ENCODE results near the gene SP140L.
A peak's percentile ranks its signal among the peaks of the same experiment; 100 is the strongest.
"Not testable (repeated sequence)": the region's sequence is repeated elsewhere in the genome, so short reads cannot be mapped to it uniquely, and the experiment has no call there.

Gene SP140L

DNA sequence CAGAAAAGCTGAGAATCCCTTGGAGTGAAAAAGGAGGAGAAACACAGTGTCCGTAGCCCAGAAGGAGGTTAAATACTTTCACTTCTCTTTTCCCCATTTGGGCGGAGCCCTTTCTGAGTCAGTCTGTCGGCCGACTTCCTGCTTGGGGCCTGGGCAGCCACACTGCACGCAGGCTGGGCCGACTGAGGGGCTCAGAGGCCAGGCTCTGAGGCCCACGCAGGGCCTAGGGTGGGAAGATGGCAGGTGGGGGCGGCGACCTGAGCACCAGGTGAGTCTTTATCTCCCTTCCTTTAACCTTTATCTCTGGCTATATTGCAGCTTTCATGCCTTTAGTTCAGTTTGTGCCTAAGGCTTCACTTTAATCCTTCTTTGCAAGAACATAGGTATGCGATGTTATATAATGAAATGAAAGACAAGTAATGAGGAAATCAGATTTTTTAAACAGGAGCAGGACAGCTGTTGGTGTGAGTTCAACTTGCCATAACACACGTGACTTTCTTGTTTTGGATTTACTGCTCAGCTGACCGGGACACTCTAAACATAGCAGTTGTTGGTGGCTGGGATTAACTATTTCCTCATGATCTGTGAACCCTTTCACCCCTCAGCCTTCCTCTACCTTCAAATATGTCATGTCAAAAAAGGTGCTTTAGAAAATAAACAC lies 89.2 kb downstream of the SP140L start, which contains the start of gene SP100:
Gene SP100, plus strand, starts transcription at position 141 of the 661 bp plus-strand sequence. Its CDS starts 96 bp downstream, at position 237.
- H3K4me3 Mint-ChIP-seq, result peak within 1 kb of the TSS; percentile 86
- H3K4me1 Mint-ChIP-seq, result peaks cover 75% of the 10 kb centered on the region
- peak within 1 kb of the TSS; percentile 97 for H3K27ac Mint-ChIP-seq
- DNase-seq (ENCODE audit: low spot score in 2 of 2) (peak; percentile 50 to 84), ATAC-seq (peak; percentile 89)
- peaks cover 42% of the 10 kb centered on the region for H3K36me3 Mint-ChIP-seq
- H3K9me3 Mint-ChIP-seq, result no peaks in the 10 kb centered on the region

DNA sequence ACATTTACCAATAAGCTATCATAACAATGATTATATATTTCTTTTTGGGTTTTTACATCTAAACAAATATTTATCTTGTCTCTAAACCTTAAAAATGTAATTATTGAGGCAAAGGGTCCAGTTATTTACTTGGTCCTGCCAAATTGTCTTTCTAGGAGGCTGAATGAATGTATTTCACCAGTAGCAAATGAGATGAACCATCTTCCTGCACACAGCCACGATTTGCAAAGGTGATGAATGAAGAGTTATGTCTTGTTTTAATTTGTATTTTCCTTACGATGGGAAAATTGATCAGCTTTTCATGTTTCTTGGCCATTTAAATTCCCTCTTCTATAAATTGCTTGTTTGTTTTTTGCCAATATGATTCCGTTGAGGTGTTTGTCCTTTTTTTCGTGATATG lies 90.4 kb downstream of the SP140L start:
- peaks cover 78% of the 10 kb centered on the region for H3K4me1 Mint-ChIP-seq
- H3K4me3 Mint-ChIP-seq, result peak overlapping the region; percentile 86
- ATAC-seq (no peak), DNase-seq (ENCODE audit: low spot score in 2 of 2) (no peak)
- peaks cover 49% of the 10 kb centered on the region for H3K36me3 Mint-ChIP-seq
- peak overlapping the region; percentile 29 for H3K27ac Mint-ChIP-seq
- H3K9me3 Mint-ChIP-seq, result no peaks in the 10 kb centered on the region

DNA sequence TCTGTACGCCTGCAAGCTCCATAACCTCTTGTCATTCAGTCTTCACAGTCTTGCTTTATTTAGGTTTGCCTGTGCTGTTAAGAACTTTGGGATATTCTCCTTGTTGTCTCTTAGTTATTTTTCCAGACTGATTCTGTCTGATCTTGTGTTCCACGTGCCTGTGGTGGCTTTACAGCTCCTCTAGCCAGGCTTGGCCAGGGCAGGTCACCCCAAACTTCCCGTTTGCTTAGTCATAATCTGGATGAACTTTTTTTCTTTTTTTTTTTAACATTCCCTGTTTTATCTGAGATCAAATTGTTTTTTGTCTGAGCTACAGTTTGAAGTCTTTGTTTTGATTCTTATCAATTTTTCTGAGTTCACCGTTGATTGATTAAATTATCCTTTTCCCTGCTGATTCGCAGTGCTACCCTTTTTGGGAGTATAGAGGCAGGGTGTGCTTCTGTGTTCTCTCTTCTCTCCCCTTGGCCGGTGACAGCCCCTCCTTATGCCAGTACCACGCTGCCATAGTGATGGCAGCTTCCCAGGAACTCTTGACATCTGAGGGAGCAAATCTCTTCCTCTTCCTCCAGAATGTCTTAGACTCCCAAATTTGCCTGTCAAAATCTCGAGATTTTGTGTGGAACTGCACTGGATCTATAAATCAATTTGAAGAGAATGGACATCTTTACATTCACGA lies 91.5 kb downstream of the SP140L start:
- no peak for DNase-seq (ENCODE audit: low spot score in 2 of 2)
- Mint-ChIP-seq H3K4me3 (peak overlapping the region; percentile 86), H3K9me3 (no peaks in the 10 kb centered on the region), H3K36me3 (peaks cover 54% of the 10 kb centered on the region), H3K27ac (peak overlapping the region; percentile 88), H3K4me1 (peaks cover 76% of the 10 kb centered on the region)
- no peak for ATAC-seq

DNA sequence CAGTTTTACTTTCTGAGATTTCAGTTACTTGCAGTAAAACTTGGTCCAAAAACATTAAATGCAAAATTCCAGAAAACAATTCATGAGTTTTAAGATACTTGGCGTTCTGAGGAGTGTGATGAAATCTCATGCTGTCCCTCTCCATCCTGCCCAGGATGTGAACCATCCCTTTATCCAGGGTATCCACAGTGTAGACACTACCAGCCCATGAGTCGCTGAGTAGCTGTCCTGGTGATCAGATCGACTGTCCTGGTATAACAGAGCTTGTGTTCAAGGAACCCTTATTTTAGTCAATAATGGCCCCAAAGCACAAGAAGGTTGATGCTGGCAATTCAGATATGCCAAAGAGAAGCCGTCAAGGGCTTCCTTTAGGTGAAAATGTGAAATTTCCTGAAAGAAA lies 92.2 kb downstream of the SP140L start:
- Mint-ChIP-seq H3K27ac (peak overlapping the region; percentile 88), H3K9me3 (no peaks in the 10 kb centered on the region), H3K4me1 (peaks cover 78% of the 10 kb centered on the region), H3K36me3 (peaks cover 61% of the 10 kb centered on the region), H3K4me3 (peak overlapping the region; percentile 86)
- ATAC-seq (no peak), DNase-seq (ENCODE audit: low spot score in 2 of 2) (no peak)

DNA sequence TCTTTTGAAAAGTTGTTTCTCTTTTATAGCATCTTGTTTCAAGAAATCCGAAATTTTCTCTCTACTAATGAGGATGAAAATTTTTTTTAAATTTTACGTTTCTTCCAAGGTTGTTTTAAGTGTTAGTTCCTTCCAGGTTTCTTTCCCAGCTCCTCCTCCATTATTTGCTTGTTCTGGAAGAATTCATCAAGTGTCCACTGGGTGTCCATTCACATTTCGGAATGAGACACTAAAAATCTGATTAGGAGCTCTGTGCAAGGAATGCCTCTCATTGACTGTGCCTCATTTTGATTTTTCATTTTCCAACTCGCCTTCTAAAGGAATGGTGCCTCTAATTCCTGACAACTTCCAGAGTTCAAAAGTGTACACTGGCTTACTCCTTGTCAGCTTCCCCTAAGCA lies 95.2 kb downstream of the SP140L start:
- peak overlapping the region; percentile 44 for H3K27ac Mint-ChIP-seq

DNA sequence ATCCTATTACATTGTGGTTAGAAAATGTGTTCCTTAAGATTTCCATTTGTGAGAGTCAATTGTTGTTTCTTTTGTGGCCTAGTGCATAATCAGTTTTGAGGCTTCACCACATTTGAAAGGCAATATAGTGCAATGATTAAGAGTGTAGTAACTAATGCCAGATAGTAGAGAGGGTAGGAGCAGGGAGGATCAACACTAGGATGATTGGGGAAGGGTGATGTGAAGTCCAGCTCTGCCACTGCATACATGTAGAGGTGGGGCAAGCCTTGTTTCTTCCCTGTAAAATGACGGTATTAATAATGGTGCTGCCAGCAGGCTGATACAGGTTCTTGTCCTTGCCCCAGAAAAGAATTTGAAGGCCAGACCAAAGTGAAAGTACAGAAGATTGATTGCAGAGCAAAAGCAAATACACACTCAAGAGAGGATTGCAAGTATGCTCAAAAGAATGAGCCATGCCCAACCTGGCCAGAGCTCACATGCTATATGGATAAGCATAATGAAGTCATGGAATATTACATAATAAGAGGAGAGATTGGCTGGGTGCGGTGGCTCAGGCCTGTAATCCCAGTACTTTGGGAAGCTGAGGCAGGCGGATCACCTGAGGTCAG lies 97.0 kb downstream of the SP140L start:
- Mint-ChIP-seq H3K27ac (peak overlapping the region; percentile 50), H3K4me3 (peak overlapping the region; percentile 41), H3K4me1 (peaks cover 83% of the 10 kb centered on the region), H3K36me3 (peaks cover 79% of the 10 kb centered on the region), H3K9me3 (peaks cover 3% of the 10 kb centered on the region)
- DNase-seq (ENCODE audit: low spot score in 2 of 2) (no peak), ATAC-seq (no peak)

More for the DNA sequence above, 95.2 kb downstream of the SP140L start:
- DNase-seq (ENCODE audit: low spot score in 2 of 2), result no peak
- Mint-ChIP-seq H3K36me3 (peaks cover 75% of the 10 kb centered on the region), H3K9me3 (no peaks in the 10 kb centered on the region), H3K4me1 (peaks cover 85% of the 10 kb centered on the region), H3K4me3 (peak overlapping the region; percentile 0)
- no peak for ATAC-seq

DNA sequence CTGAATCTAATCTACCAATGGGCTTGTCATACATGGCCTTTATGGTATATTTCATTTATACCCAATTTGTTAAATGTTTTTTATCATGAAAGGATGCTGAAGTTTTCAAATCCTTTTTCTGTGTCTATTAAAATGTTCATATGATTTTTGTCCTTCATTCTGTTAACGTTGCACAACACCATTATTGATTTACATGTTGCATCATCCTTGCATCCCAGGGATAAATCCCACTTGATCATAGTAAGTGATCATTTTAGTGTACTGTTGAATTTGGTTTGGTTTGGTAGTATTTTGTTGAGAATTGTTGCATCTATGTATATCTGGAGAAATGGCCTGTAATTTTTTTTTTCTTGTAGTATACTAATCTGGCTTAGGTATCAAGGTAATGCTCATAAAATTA lies 98.4 kb downstream of the SP140L start:
- Mint-ChIP-seq H3K27ac (peak overlapping the region; percentile 71), H3K36me3 (peaks cover 83% of the 10 kb centered on the region), H3K4me1 (peaks cover 81% of the 10 kb centered on the region), H3K4me3 (peak overlapping the region; percentile 5), H3K9me3 (peaks cover 8% of the 10 kb centered on the region)
- ATAC-seq (no peak), DNase-seq (ENCODE audit: low spot score in 2 of 2) (no peak)

DNA sequence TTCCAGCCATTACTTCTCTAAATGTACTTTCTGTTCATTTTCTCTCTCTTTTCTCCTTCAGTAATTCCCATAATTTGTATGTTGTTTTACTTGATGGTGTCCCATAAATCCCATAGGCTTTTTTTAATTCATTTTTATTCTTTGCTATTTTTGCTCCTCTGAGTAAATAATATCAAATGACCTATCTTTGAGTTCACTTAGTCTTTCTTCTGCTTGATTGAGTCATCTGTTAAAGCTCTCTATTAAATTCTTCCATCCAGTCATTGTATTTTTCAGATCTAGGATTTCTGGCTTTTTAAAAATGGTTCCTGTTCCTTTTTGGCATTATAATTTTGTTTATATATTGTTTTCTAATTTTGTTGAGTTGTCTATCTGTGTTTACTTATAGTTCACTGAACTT lies 102.5 kb downstream of the SP140L start:
- H3K36me3 Mint-ChIP-seq, result peaks cover 62% of the 10 kb centered on the region
- no peak overlapping the region for H3K27ac Mint-ChIP-seq
- peaks cover 8% of the 10 kb centered on the region for H3K9me3 Mint-ChIP-seq
- ATAC-seq (no peak), DNase-seq (ENCODE audit: low spot score in 2 of 2) (no peak)
- no peak overlapping the region for H3K4me3 Mint-ChIP-seq
- peaks cover 68% of the 10 kb centered on the region for H3K4me1 Mint-ChIP-seq

DNA sequence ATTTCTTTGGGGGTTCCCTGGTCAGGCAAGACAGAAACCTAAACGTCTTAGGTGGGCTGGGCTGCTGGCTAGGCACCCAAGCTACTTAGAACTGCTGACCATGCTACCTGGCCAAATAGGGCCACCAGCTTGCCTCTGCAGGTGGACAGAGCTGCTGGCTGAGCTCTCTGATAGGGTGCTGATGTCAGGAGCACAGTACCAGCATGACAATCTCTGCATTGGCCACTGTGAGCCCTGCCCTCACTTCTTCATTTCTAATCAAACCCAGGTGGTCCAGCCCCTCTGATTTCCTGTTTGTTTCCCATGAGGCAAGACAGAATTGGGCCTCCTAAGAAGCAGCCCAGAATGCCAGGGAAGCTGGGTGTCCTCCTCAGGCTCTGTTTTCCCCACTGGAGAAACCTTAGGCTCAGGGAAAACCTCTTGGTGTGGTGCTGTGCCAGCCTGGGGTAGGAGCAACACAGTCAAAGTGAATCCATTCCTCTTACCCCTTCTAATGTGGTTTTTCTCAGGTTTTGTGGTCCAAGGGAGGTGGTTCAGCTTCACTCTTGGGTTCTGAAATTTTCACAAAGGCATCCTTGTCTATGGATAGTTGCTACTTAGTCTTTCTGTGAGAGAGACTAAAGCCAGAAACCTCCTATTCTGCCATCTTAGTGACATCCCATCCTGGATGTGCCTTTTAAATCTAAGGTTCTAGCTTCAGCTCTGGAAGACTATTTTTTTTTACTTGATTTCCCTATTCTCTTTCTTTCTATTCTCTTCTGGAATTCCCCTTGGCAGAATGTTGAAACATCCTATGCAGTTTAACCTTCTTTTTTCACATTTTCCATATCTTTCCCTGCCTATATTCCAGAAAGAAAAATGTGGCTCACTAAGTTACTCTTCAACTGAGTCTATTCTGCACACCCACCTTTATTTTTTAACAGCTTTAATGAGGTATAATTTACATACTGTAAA lies 104.2 kb downstream of the SP140L start:
- Mint-ChIP-seq H3K9me3 (peaks cover 8% of the 10 kb centered on the region), H3K36me3 (peaks cover 52% of the 10 kb centered on the region), H3K4me1 (peaks cover 66% of the 10 kb centered on the region), H3K4me3 (peak overlapping the region; percentile 23), H3K27ac (peak overlapping the region; percentile 77)
- no peak for DNase-seq (ENCODE audit: low spot score in 2 of 2)
- ATAC-seq, result peak; percentile 63

DNA sequence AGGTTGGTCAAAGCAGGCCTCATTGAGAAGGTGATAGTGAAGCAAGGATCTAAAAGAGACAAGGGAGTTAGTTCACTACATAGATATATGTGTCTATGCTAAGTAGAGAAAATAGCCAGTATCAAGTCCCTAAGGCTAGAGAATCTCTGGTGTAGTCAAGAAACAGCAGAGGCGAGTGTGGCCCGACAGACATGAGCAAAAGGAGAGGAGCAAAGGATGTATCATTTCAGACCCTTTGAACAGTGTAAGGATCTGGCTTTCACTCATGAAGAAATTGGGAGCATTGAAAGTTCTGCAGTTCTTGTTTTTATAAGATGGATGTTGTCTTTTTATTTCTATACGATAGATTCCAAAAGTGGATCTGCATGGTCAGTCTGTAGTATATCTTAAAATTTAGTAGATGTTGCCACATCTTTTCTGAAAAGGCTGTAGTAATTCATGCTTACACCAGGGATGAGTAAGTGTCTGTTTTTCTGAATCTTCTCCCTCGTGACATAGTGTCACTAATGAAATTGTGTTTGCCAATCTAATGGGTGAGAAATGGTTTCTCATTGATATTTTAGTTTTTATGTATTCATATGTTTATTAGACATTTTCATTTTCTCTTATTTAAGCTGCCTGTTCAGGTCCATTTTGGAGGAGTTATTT lies 107.8 kb downstream of the SP140L start:
- peaks cover 50% of the 10 kb centered on the region for H3K36me3 Mint-ChIP-seq
- ATAC-seq (peak; percentile 61), DNase-seq (ENCODE audit: low spot score in 2 of 2) (no peak)
- peaks cover 3% of the 10 kb centered on the region for H3K9me3 Mint-ChIP-seq
- peak overlapping the region; percentile 27 for H3K27ac Mint-ChIP-seq
- H3K4me3 Mint-ChIP-seq, result no peak overlapping the region
- H3K4me1 Mint-ChIP-seq, result peaks cover 52% of the 10 kb centered on the region

DNA sequence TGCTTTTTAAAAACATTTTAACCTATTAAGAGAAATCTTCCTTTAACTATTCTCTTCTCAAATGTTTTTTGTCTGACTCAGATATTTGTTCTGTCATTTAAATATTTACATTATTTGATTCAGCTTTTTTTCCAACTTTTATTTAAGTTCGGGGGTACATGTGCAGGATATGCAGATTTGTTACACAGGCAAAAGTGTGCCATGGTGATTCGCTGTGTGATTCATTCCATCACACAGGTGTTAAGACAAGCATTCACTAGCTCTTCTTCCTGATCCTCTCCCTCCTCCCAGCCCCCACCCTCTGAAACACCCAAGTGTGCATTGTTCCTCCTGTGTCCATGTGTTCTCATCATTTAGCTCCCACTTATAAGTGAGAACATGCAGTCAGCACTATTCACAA lies 108.4 kb downstream of the SP140L start:
- H3K27ac Mint-ChIP-seq, result peak overlapping the region; percentile 27
- H3K9me3 Mint-ChIP-seq, result peaks cover 3% of the 10 kb centered on the region
- peaks cover 48% of the 10 kb centered on the region for H3K4me1 Mint-ChIP-seq
- no peak overlapping the region for H3K4me3 Mint-ChIP-seq
- H3K36me3 Mint-ChIP-seq, result peaks cover 48% of the 10 kb centered on the region
- no peak for DNase-seq (ENCODE audit: low spot score in 2 of 2)
- no peak for ATAC-seq

DNA sequence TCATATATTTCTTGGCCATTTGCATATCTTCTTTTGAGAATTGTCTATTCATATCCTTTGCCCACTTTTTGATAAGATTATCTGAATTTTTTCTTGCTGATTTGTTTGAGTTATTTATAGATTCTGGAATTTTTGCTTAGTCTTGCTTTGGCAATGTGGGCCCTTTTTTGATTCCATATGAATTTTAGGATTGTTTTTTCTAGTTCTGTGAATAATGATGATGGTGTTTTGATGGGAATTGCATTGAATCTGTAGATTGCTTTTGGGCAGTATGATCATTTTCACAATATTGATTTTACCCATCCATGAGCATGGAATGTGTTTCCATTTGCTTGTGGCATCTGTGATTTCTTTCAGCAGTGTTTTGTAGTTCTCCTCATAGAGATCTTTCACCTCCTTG lies 112.1 kb downstream of the SP140L start:
- Mint-ChIP-seq H3K4me1 (peaks cover 51% of the 10 kb centered on the region), H3K36me3 (peaks cover 68% of the 10 kb centered on the region), H3K27ac (peak overlapping the region; percentile 83), H3K4me3 (peak overlapping the region; percentile 54)
- H3K9me3 Mint-ChIP-seq; ATAC-seq; DNase-seq (ENCODE audit: low spot score in 2 of 2): not testable (repeated sequence)

DNA sequence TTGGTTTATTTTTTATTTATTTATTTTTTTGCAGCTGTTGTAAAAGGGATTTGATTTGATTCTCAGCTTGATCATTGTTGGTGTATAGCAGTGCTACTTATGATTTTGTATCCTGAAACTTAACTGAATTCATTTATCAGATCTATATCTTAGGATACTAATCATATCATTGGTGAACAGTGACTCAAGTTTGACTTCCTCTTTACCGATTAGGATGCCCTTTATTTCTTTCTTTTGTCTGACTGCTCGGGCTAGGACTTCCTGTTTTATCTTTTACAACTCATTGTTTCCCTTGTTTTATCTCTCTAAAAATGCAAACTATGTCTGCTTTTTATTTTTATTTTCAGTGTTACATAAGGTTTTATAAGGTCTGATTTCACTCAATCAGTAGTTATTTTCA lies 112.6 kb downstream of the SP140L start:
- ATAC-seq (peak; percentile 60), DNase-seq (ENCODE audit: low spot score in 2 of 2) (no peak)
- H3K27ac Mint-ChIP-seq, result peak overlapping the region; percentile 83
- peaks cover 46% of the 10 kb centered on the region for H3K4me1 Mint-ChIP-seq
- peaks cover 73% of the 10 kb centered on the region for H3K36me3 Mint-ChIP-seq
- H3K4me3 Mint-ChIP-seq, result peak overlapping the region; percentile 54
- peaks cover 3% of the 10 kb centered on the region for H3K9me3 Mint-ChIP-seq

DNA sequence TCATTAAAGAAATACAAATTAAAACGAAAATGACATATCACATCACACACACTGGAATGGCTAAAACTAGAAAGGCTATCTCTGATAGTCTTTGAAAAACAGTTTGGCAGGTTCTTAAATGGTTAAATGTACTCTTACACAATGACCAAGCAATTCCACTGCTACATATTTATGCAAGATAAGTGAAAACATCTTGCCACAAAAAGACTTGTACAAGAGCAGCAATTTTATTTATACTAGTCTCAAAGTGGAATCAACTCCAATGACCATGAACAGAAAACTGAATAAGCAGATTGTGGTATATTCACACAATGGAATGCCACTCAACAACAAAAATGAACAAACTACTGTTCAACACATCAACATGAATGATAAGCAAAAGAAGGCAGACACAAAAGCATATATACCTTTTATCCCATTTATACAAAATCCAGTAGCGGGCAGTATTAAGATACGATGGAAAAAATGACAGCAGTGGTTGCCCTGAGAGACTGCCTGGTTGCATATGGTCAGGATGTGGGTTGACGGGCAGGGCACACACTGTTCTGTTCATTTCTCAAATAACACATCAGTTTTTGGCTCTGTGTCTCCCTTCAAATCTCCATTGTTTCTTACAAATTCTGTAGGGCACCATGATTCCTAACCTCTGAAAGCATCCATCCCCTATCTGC lies 114.4 kb downstream of the SP140L start:
- peak; percentile 97 for ATAC-seq
- H3K9me3 Mint-ChIP-seq, result peaks cover 2% of the 10 kb centered on the region
- peak overlapping the region; percentile 64 for H3K27ac Mint-ChIP-seq
- peak in 1 of 2 donors; percentile 70 for DNase-seq (ENCODE audit: low spot score in 2 of 2)
- H3K4me3 Mint-ChIP-seq, result peak overlapping the region; percentile 22
- peaks cover 37% of the 10 kb centered on the region for H3K4me1 Mint-ChIP-seq
- peaks cover 88% of the 10 kb centered on the region for H3K36me3 Mint-ChIP-seq

Data from stimulated activated effector memory CD8-positive, alpha-beta T cell treated with anti-CD3 and anti-CD28 coated beads, Interleukin-12 subunit alpha, Interleukin-12 subunit beta, amount 100 ng/mL, for 72 hours (primary cell).